HEK293 (cell line): ENCODE data around the gene CCDC141.

Experiments
- REST ChIP-seq: fragments of 450-650 bp; formaldehyde crosslinking; IDR thresholded peaks from 2 replicates; pipeline ENCODE4 v1.5.1; 2016; ENCODE audit warnings: missing biosample characterization, missing genetic modification characterization
- ZNF169 ChIP-seq: fragments of 450-650 bp; formaldehyde crosslinking; IDR thresholded peaks from 2 replicates; pipeline ENCODE4 v1.5.1; 2016; ENCODE audit warnings: missing biosample characterization, missing genetic modification characterization
- ZNF391 ChIP-seq: fragments of 450-650 bp; formaldehyde crosslinking; IDR thresholded peaks from 2 replicates; pipeline ENCODE4 v1.5.1; 2016; ENCODE audit warnings: low read depth, missing biosample characterization, missing genetic modification characterization, borderline replicate concordance
- ZNF560 ChIP-seq: fragments of 450-650 bp; formaldehyde crosslinking; IDR thresholded peaks from 2 replicates; pipeline ENCODE4 v1.5.1; 2017; ENCODE audit warnings: missing biosample characterization, missing genetic modification characterization, borderline replicate concordance
- ZNF843 ChIP-seq: fragments of 450-650 bp; formaldehyde crosslinking; IDR thresholded peaks from 2 replicates; pipeline ENCODE4 v1.5.1; 2016; ENCODE audit warnings: missing biosample characterization, missing genetic modification characterization
- TF ChIP-seq, protein P1 (sequence below): fragments of 450-650 bp; formaldehyde crosslinking; optimal IDR thresholded peaks from 2 replicates; pipeline ENCODE3; 2016; ENCODE audit warnings: missing biosample characterization, mild to moderate bottlenecking, missing genetic modification characterization
- TF ChIP-seq, protein P2 (sequence below): fragments of 450-650 bp; formaldehyde crosslinking; conservative IDR thresholded peaks from 2 replicates; pipeline ENCODE4 v1.5.1; 2016; ENCODE audit warnings: low read depth, missing biosample characterization, missing genetic modification characterization

DNA sequence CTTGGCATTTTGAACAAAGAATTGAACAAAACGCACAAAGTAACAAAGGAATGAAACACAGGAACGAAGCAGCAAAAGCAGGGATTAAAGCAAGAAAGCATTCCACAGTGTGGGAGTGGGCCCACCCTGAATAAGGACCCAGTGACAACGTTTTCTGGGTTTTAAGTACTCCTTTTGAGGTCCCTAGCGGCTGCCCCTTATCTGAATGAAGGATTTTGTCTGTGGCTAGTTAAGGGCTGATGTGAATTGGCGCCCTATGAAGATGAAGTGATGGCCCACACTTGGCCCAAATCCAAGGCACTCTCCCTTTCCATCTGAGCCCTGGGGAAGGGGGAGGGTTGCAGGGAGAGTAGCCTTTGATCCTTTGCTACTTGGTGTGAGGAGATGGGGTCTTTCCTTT lies 7.8 kb upstream of the CCDC141 start:
- TF ChIP-seq ZNF391 (tag by site-specific recombination) = no peak
- no peak for TF ChIP-seq ZNF560
- no peak for TF ChIP-seq ZNF843 (tag by site-specific recombination)
- TF ChIP-seq, protein P1, sequence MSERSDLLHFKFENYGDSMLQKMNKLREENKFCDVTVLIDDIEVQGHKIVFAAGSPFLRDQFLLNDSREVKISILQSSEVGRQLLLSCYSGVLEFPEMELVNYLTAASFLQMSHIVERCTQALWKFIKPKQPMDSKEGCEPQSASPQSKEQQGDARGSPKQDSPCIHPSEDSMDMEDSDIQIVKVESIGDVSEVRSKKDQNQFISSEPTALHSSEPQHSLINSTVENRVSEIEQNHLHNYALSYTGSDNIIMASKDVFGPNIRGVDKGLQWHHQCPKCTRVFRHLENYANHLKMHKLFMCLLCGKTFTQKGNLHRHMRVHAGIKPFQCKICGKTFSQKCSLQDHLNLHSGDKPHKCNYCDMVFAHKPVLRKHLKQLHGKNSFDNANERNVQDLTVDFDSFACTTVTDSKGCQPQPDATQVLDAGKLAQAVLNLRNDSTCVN (tag by site-specific recombination) = no peak
- no peak for TF ChIP-seq ZNF169
- TF ChIP-seq, protein P2, sequence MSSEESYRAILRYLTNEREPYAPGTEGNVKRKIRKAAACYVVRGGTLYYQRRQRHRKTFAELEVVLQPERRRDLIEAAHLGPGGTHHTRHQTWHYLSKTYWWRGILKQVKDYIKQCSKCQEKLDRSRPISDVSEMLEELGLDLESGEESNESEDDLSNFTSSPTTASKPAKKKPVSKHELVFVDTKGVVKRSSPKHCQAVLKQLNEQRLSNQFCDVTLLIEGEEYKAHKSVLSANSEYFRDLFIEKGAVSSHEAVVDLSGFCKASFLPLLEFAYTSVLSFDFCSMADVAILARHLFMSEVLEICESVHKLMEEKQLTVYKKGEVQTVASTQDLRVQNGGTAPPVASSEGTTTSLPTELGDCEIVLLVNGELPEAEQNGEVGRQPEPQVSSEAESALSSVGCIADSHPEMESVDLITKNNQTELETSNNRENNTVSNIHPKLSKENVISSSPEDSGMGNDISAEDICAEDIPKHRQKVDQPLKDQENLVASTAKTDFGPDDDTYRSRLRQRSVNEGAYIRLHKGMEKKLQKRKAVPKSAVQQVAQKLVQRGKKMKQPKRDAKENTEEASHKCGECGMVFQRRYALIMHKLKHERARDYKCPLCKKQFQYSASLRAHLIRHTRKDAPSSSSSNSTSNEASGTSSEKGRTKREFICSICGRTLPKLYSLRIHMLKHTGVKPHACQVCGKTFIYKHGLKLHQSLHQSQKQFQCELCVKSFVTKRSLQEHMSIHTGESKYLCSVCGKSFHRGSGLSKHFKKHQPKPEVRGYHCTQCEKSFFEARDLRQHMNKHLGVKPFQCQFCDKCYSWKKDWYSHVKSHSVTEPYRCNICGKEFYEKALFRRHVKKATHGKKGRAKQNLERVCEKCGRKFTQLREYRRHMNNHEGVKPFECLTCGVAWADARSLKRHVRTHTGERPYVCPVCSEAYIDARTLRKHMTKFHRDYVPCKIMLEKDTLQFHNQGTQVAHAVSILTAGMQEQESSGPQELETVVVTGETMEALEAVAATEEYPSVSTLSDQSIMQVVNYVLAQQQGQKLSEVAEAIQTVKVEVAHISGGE (tag by site-specific recombination) = no peak
- TF ChIP-seq REST (tag by site-specific recombination) = no peak
